A673 (cell line): Measurements from ENCODE around the gene KIAA0040. TPM values are rescaled to one million over a fixed set of nuclear protein-coding genes. Genes with fewer than 3 reads are reported as not detected.

Experiments used
- BruUV-seq: library from RNA; stranded (reverse); fragments of 400-500 nt; replicated peaks from 2 replicates; lab custom pipeline; 2021; lab: Mats Ljungman, UMichigan
- CTCF ChIA-PET: fragments of 300-600 bp; sonication (Branson Sonifier 250); formaldehyde crosslinking; loops from one replicate; lab custom pipeline; 2022; ENCODE audit warnings: antibody characterized with exemption; lab: Charles Lee
- POLR2A ChIA-PET: fragments of 300-600 bp; sonication (Branson Sonifier 250); formaldehyde crosslinking; loops from one replicate; lab custom pipeline; 2022; ENCODE audit warnings: antibody characterized with exemption; ENCODE audit not compliant: low non-redundant PET; lab: Charles Lee
- DNase-seq: peaks from one replicate; pipeline ENCODE4 v3.0.0-alpha.2; 2015; ENCODE audit warnings: low spot score
- H3K27ac ChIP-seq: fragments of 200-600 bp; sonication (generic); 2 replicates; pipeline ENCODE4 v1.5.1; 2016; ENCODE audit warnings: mixed run types, low read depth, mild to moderate bottlenecking, mixed read lengths, antibody characterized with exemption, low read length; ENCODE audit not compliant: poor library complexity, severe bottlenecking
- H3K27me3 ChIP-seq: fragments of 200-600 bp; sonication (generic); replicated peaks from 2 replicates; pipeline ENCODE4 v1.6.1; 2017; ENCODE audit warnings: mixed run types, low read depth, mild to moderate bottlenecking, mixed read lengths, antibody characterized with exemption, low read length; ENCODE audit not compliant: insufficient read depth, poor library complexity
- H3K36me3 ChIP-seq: fragments of 200-600 bp; sonication (generic); 2 replicates; pipeline ENCODE4 v1.6.1; 2016; ENCODE audit warnings: mixed run types, mild to moderate bottlenecking, mixed read lengths, antibody characterized with exemption, low read length; ENCODE audit not compliant: insufficient read depth, poor library complexity, severe bottlenecking
- H3K4me1 ChIP-seq: fragments of 200-600 bp; sonication (generic); 2 replicates; pipeline ENCODE4 v1.6.1; 2017; ENCODE audit warnings: mixed run types, mild to moderate bottlenecking, mixed read lengths, antibody characterized with exemption, low read length; ENCODE audit not compliant: insufficient read depth, poor library complexity, severe bottlenecking
- H3K4me3 ChIP-seq: fragments of 200-600 bp; sonication (generic); 2 replicates; pipeline ENCODE4 v1.5.1; 2016; ENCODE audit warnings: low read depth, mixed run types, mild to moderate bottlenecking, mixed read lengths, low read length; ENCODE audit not compliant: poor library complexity, severe bottlenecking
- H3K9me3 ChIP-seq: fragments of 200-600 bp; sonication (generic); 2 replicates; pipeline ENCODE4 v1.6.1; 2016; ENCODE audit warnings: mixed run types, low read depth, mild to moderate bottlenecking, mixed read lengths, antibody characterized with exemption, low read length; ENCODE audit not compliant: poor library complexity, severe bottlenecking
- CTCF ChIP-seq: fragments of 300-800, 200-600 bp; sonication (generic); conservative IDR thresholded peaks from 2 replicates; pipeline ENCODE4 v1.5.1; 2017; ENCODE audit warnings: low read depth, mild to moderate bottlenecking, antibody characterized with exemption, low read length, moderate library complexity, mixed read lengths
- EZH2 ChIP-seq: fragments of 200-600 bp; sonication (generic); IDR thresholded peaks from 2 replicates; pipeline ENCODE4 v1.6.1; 2017; ENCODE audit warnings: borderline replicate concordance, low read depth, mild to moderate bottlenecking, mixed read lengths, antibody characterized with exemption, low read length; ENCODE audit not compliant: poor library complexity, severe bottlenecking
- intact Hi-C: fragments of 100-400 bp; cut with micrococcal nuclease; formaldehyde crosslinking; loops from one replicate; pipeline ENCODE4 v1.10.0; 2022; ENCODE audit not compliant: unreplicated experiment
- total RNA-seq: library from RNA; stranded (reverse); gene quantifications from 2 replicates; pipeline ENCODE4 v1.2.3, GENCODE V29; 2021

KIAA0040 gene
- total RNA-seq, 1 experiment from 2014 or later = not detected

GRCh38 chr1:175232335-175232734, 39.8 kb upstream of the KIAA0040 start:
- ChIA-PET CTCF (no interaction called here), POLR2A (no interaction called here)
- no peak overlapping the region for H3K4me3 ChIP-seq
- no peak overlapping the region for H3K27ac ChIP-seq
- intact Hi-C loops = no loop called here
- TF ChIP-seq CTCF (no peak), EZH2 (no peak)
- H3K27me3 ChIP-seq = no peaks in the 10 kb centered on the region
- DNase-seq = no peak
- no peaks in the 10 kb centered on the region for H3K9me3 ChIP-seq
- H3K4me1 ChIP-seq = no peaks in the 10 kb centered on the region
- no TSS peak for BruUV-seq
- H3K36me3 ChIP-seq = no peaks in the 10 kb centered on the region

DNA sequence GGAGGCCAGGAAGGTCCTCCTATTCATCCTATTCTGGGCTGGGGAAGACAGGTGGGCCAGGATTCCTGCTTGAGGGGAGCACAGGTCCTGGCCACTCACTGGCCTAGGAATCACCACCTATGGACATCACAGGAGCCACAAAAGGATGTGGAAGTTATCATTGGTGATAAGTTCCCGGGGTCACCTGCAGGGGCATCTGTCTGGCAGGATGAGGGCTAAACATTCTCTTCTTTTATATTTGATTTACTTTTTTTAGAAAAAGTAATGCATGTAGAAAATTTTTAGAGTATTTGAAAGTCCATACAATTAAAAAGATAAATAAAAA, 33.2 kb upstream of the KIAA0040 start:
- no peak overlapping the region for H3K27ac ChIP-seq
- BruUV-seq = no TSS peak
- ChIA-PET POLR2A (no interaction called here), CTCF (no interaction called here)
- TF ChIP-seq EZH2 (no peak), CTCF (no peak)
- no peaks in the 10 kb centered on the region for H3K27me3 ChIP-seq
- intact Hi-C loops = no loop called here
- DNase-seq = no peak
- H3K36me3 ChIP-seq = no peaks in the 10 kb centered on the region
- H3K4me1 ChIP-seq = no peaks in the 10 kb centered on the region
- no peaks in the 10 kb centered on the region for H3K9me3 ChIP-seq
- no peak overlapping the region for H3K4me3 ChIP-seq

DNA sequence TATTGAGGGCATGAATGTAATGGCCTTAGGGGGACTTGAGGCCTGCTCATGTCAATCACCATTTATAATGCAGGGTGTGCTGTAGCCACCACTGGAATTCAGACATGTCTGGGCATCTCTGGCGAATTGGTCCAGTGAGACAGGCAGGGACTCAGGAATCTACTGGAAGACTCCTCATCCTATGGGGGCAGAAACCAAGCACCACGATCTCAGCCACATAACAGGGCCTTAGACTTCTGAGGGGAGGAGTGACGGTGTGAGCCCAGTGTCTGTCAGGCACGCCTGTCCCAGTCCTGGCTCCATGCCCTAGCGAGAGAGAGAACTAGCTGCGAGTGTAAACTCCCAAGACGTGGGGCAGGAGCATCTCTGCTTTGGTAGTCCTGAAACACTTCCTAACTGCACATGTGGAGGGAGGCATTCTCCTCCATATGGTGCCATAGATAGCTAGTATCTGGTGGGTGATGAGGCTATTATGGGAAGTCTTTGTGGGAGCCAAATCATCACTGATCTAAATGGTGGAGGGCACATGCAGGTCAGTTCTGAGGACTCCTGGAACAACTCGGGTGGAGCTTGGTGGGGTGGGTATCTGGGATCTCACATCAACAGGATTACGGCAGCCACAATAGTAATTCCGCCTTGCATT, 29.8 kb upstream of the KIAA0040 start:
- CTCF ChIA-PET = no interaction called here
- H3K36me3 ChIP-seq = no peaks in the 10 kb centered on the region
- DNase-seq = no peak
- POLR2A ChIA-PET = no interaction called here
- no TSS peak for BruUV-seq
- TF ChIP-seq EZH2 = no peak
- TF ChIP-seq CTCF = no peak
- no peak overlapping the region for H3K27ac ChIP-seq
- H3K4me1 ChIP-seq = no peaks in the 10 kb centered on the region
- no peaks in the 10 kb centered on the region for H3K27me3 ChIP-seq
- no peak overlapping the region for H3K4me3 ChIP-seq
- intact Hi-C loops = no loop called here
- no peaks in the 10 kb centered on the region for H3K9me3 ChIP-seq
